Smooth muscle cell (in vitro differentiated cells): ENCODE measurements around the gene AKAP5. TPM values are rescaled to one million over a fixed set of nuclear protein-coding genes. Genes with fewer than 3 reads are reported as not detected.

Source experiments
- DNase-seq: peaks from one replicate; lab custom pipeline; 2025; ENCODE audit not compliant: unreplicated experiment; lab: John Stamatoyannopoulos, UW
- H2AFZ ChIP-seq: fragments of 200-600 bp; sonication (generic); 2 replicates; pipeline ENCODE4 v1.6.0; 2016; ENCODE audit warnings: antibody characterized with exemption, low read depth, mild to moderate bottlenecking
- H3F3A ChIP-seq: fragments of 200-600 bp; sonication (generic); 2 replicates; pipeline ENCODE4 v1.6.0; 2017; ENCODE audit warnings: antibody characterized with exemption, low read depth
- H3K27ac ChIP-seq: fragments of 200-600 bp; sonication (generic); 2 replicates; pipeline ENCODE4 v1.5.1; 2016; ENCODE audit warnings: low read depth, mild to moderate bottlenecking
- H3K27me3 ChIP-seq: fragments of 200-600 bp; sonication (generic); 2 replicates; pipeline ENCODE4 v1.6.1; 2016; ENCODE audit warnings: low read depth, mild to moderate bottlenecking
- H3K36me3 ChIP-seq: fragments of 200-600 bp; sonication (generic); 2 replicates; pipeline ENCODE4 v1.5.1; 2016; ENCODE audit warnings: low read depth
- H3K4me1 ChIP-seq: fragments of 200-600 bp; sonication (generic); 2 replicates; pipeline ENCODE4 v1.5.1; 2016; ENCODE audit warnings: low read depth
- H3K4me2 ChIP-seq: fragments of 200-600 bp; sonication (generic); 2 replicates; pipeline ENCODE4 v1.6.0; 2016; ENCODE audit warnings: mild to moderate bottlenecking
- H3K4me3 ChIP-seq: fragments of 200-600 bp; sonication (generic); 2 replicates; pipeline ENCODE4 v1.5.1; 2016; ENCODE audit warnings: mild to moderate bottlenecking
- H3K79me2 ChIP-seq: fragments of 200-600 bp; sonication (generic); 2 replicates; pipeline ENCODE4 v1.6.0; 2016; ENCODE audit warnings: low read depth, mild to moderate bottlenecking
- H3K9ac ChIP-seq: fragments of 200-600 bp; sonication (generic); 2 replicates; pipeline ENCODE4 v1.6.0; 2016; ENCODE audit warnings: low read depth
- H3K9me3 ChIP-seq: fragments of 200-600 bp; sonication (generic); replicated peaks from 2 replicates; pipeline ENCODE4 v1.5.1; 2016; ENCODE audit warnings: low read depth
- H4K20me1 ChIP-seq: fragments of 200-600 bp; sonication (generic); 2 replicates; pipeline ENCODE4 v1.6.0; 2016; ENCODE audit warnings: low read depth
- WGBS: methylation state at CpG from one replicate; pipeline ENCODE4 v1.1.7; 2016; ENCODE audit warnings: low lambda C conversion rate; 5-methylcytosine and 5-hydroxymethylcytosine counted together
- polyA plus RNA-seq: library from polyadenylated mRNA; unstranded; fragments of >200 nt; fragmentation: Nextera tagmentation; extraction: Ambion mirVana; gene quantifications from 2 replicates; pipeline ENCODE4 v1.2.1, GENCODE V29; 2016
- total RNA-seq: library from RNA; depleted of rRNA; stranded (reverse); fragments of >200 nt; gene quantifications from 2 replicates; pipeline ENCODE4 v1.2.3, GENCODE V29; 2014
- TF ChIP-seq, protein P1 (sequence below): fragments of 200-600 bp; sonication (generic); IDR thresholded peaks from 2 replicates; pipeline ENCODE4 v1.5.1; 2017; ENCODE audit warnings: borderline replicate concordance, mild to moderate bottlenecking, antibody characterized with exemption; ENCODE audit not compliant: insufficient read depth, poor library complexity, severe bottlenecking

AKAP5 gene
- total and polyA plus RNA-seq, 2 experiments from 2014 or later, result 0.94 to 4.4 TPM

DNA sequence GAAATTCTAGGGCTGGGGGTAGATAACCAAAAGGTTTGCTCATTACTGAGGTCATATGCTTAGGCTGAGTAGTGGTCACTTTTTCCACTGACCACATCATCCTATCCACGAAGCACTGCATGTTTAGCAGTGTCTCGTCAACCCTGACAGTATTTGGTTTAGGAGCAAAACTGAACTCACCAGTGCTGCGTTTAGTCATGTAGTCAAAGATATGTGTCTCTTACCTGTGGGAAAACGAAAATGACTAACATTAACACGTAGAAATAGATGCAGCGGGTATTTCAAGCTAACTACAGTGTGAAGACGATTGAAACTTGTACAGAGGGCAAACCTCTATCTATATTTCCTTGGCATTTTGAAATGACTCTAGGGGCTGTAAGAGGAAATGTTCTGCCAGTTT, 42.5 kb upstream of the AKAP5 start:
- Histone ChIP-seq H3K27ac (no peak overlapping the region), H3K4me3 (no peak overlapping the region), H2AFZ (no peak overlapping the region), H3K4me2 (no peak overlapping the region), H4K20me1 (no peaks in the 10 kb centered on the region), H3F3A (no peaks in the 10 kb centered on the region), H3K79me2 (no peaks in the 10 kb centered on the region), H3K9ac (no peak overlapping the region), H3K9me3 (no peaks in the 10 kb centered on the region), H3K4me1 (no peaks in the 10 kb centered on the region), H3K36me3 (peaks cover 3% of the 10 kb centered on the region), H3K27me3 (no peaks in the 10 kb centered on the region)
- DNase-seq, result no peak
- whole genome bisulfite sequencing, result 80% methylated on average over 7 of the region's 7 CpGs
- TF ChIP-seq, protein P1, sequence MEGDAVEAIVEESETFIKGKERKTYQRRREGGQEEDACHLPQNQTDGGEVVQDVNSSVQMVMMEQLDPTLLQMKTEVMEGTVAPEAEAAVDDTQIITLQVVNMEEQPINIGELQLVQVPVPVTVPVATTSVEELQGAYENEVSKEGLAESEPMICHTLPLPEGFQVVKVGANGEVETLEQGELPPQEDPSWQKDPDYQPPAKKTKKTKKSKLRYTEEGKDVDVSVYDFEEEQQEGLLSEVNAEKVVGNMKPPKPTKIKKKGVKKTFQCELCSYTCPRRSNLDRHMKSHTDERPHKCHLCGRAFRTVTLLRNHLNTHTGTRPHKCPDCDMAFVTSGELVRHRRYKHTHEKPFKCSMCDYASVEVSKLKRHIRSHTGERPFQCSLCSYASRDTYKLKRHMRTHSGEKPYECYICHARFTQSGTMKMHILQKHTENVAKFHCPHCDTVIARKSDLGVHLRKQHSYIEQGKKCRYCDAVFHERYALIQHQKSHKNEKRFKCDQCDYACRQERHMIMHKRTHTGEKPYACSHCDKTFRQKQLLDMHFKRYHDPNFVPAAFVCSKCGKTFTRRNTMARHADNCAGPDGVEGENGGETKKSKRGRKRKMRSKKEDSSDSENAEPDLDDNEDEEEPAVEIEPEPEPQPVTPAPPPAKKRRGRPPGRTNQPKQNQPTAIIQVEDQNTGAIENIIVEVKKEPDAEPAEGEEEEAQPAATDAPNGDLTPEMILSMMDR, result no peak

DNA sequence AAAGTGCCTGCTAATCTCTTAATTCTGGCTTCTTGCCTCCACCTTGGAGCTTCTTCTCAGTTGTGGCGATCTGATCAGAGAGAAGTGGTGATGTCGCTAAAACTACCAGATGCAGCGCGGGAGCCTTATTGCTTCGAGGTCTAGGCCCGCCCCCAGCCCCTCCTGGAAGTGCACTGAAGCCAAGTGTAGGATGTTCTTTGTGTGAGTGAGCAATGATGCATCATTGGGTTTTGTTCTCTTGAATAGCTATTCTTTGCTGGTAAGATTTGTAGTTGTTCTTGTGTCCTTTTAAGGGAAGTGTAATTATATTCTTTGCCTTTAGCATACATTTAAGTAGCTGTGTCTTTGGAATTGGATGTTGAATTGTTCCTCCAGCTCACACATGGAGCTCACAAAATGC, 41.3 kb upstream of the AKAP5 start:
- no peaks in the 10 kb centered on the region for H3K27me3 ChIP-seq
- no peak overlapping the region for H2AFZ ChIP-seq
- H3K36me3 ChIP-seq, result peaks cover 3% of the 10 kb centered on the region
- no peak for DNase-seq
- no peaks in the 10 kb centered on the region for H4K20me1 ChIP-seq
- no peak overlapping the region for H3K4me2 ChIP-seq
- H3F3A ChIP-seq, result no peaks in the 10 kb centered on the region
- 92% methylated on average over 6 of the region's 6 CpGs for WGBS
- no peaks in the 10 kb centered on the region for H3K9me3 ChIP-seq
- TF ChIP-seq, protein P1, result no peak
- H3K27ac ChIP-seq, result no peak overlapping the region
- no peak overlapping the region for H3K9ac ChIP-seq
- H3K4me1 ChIP-seq, result no peaks in the 10 kb centered on the region
- H3K79me2 ChIP-seq, result no peaks in the 10 kb centered on the region
- no peak overlapping the region for H3K4me3 ChIP-seq

DNA sequence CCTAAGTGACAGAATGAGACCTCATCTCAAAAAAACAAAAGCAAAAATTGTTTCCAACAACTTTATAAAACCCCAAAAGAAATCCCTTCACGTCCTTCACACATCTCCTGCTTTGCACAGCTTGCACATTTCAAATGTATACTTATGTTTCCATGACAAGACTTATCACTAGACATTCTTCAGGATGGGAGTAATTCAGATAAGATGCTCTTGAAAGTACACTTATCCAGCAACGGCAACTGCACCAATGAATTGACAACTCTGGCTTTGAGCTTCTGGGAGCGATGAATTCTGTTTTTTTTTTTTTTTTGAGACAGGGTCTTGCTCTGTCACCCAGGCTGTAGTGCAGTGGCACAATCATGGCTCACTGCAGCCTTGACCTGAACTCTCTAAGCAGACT, 30.8 kb upstream of the AKAP5 start:
- WGBS, result 29% methylated on average over 3 of the region's 3 CpGs

More for the DNA sequence above, 30.8 kb upstream of the AKAP5 start:
- DNase-seq, result no peak
- Histone ChIP-seq H3K36me3 (no peaks in the 10 kb centered on the region), H3K79me2 (no peaks in the 10 kb centered on the region), H3K9me3 (no peaks in the 10 kb centered on the region), H3F3A (peaks cover 14% of the 10 kb centered on the region), H3K4me1 (peaks cover 13% of the 10 kb centered on the region), H2AFZ (no peak overlapping the region), H4K20me1 (no peaks in the 10 kb centered on the region), H3K9ac (no peak overlapping the region), H3K4me3 (no peak overlapping the region), H3K4me2 (no peak overlapping the region), H3K27me3 (no peaks in the 10 kb centered on the region), H3K27ac (peak overlapping the region; percentile 3)
- TF ChIP-seq, protein P1, result no peak
